Measurements from ENCODE around the gene LINGO1. TPM values are rescaled to one million over a fixed set of nuclear protein-coding genes. Genes with fewer than 3 reads are reported as not detected.

LINGO1 gene
- total and polyA plus RNA-seq, 9 of the 15 experiments (the other 6 are each of a cell fraction or from before 2014, with no cell fraction given) = 0.07 to 15.3 (median 2.1) TPM

GRCh38 chr15:77607111-77607893 is 25.4 kb downstream of the LINGO1 start (continued):
- TF ChIP-seq NFE2L1 (tag; IDR thresholded peaks at IDR 0.05; ENCODE audit: borderline replicate concordance, low read depth) = no peak
- peak; percentile 31 for TF ChIP-seq PRDM10 (IDR thresholded peaks at IDR 0.05; ENCODE audit: partially characterized antibody)
- TF ChIP-seq, protein P1, sequence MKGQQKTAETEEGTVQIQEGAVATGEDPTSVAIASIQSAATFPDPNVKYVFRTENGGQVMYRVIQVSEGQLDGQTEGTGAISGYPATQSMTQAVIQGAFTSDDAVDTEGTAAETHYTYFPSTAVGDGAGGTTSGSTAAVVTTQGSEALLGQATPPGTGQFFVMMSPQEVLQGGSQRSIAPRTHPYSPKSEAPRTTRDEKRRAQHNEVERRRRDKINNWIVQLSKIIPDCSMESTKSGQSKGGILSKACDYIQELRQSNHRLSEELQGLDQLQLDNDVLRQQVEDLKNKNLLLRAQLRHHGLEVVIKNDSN (CRISPR knock-in tag; IDR thresholded peaks at IDR 0.05) = peak; percentile 42
- TF ChIP-seq, protein P2, sequence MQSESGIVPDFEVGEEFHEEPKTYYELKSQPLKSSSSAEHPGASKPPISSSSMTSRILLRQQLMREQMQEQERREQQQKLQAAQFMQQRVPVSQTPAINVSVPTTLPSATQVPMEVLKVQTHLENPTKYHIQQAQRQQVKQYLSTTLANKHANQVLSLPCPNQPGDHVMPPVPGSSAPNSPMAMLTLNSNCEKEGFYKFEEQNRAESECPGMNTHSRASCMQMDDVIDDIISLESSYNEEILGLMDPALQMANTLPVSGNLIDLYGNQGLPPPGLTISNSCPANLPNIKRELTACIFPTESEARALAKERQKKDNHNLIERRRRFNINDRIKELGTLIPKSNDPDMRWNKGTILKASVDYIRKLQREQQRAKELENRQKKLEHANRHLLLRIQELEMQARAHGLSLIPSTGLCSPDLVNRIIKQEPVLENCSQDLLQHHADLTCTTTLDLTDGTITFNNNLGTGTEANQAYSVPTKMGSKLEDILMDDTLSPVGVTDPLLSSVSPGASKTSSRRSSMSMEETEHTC (IDR thresholded peaks at IDR 0.05) = no peak
- no peak for TF ChIP-seq STAT5A (IDR thresholded peaks at IDR 0.05; ENCODE audit: borderline replicate concordance, low read length)
- TF ChIP-seq DIDO1 (tag; IDR thresholded peaks at IDR 0.05; ENCODE audit: low read depth) = no peak
- TF ChIP-seq ZNF165 (CRISPR knock-in tag; IDR thresholded peaks at IDR 0.05; ENCODE audit: borderline replicate concordance) = no peak
- TF ChIP-seq EGR1 (conservative IDR thresholded peaks at IDR 0.05) = peak; percentile 96
- TF ChIP-seq REST (IDR thresholded peaks at IDR 0.05; ENCODE audit: borderline replicate concordance) = no peak
- no peak for TF ChIP-seq REST (CRISPR knock-in tag; IDR thresholded peaks at IDR 0.05; ENCODE audit: low read depth)
- no peak for TF ChIP-seq ETV1 (tag; conservative IDR thresholded peaks at IDR 0.05; ENCODE audit: low read depth)
- no peak for TF ChIP-seq ZNF347 (CRISPR knock-in tag; IDR thresholded peaks at IDR 0.05; ENCODE audit: low read depth)
- no peak for TF ChIP-seq ZNF644 (tag; IDR thresholded peaks at IDR 0.05; ENCODE audit: low read depth)
- TF ChIP-seq PTBP1 (IDR thresholded peaks at IDR 0.05; ENCODE audit: low read depth, low read length) = no peak
